GM12873 (cell line): ENCODE data around the gene FADS3.

Source experiments
- TF ChIP-seq, protein P1 (sequence below): IDR thresholded peaks from 2 replicates; pipeline ENCODE4 v1.5.1; 2012; ENCODE audit warnings: low read depth, mild to moderate bottlenecking, moderate library complexity, low read length, control low read depth; ENCODE audit not compliant: insufficient read depth; ENCODE audit errors: missing control alignments

FADS3 gene

DNA sequence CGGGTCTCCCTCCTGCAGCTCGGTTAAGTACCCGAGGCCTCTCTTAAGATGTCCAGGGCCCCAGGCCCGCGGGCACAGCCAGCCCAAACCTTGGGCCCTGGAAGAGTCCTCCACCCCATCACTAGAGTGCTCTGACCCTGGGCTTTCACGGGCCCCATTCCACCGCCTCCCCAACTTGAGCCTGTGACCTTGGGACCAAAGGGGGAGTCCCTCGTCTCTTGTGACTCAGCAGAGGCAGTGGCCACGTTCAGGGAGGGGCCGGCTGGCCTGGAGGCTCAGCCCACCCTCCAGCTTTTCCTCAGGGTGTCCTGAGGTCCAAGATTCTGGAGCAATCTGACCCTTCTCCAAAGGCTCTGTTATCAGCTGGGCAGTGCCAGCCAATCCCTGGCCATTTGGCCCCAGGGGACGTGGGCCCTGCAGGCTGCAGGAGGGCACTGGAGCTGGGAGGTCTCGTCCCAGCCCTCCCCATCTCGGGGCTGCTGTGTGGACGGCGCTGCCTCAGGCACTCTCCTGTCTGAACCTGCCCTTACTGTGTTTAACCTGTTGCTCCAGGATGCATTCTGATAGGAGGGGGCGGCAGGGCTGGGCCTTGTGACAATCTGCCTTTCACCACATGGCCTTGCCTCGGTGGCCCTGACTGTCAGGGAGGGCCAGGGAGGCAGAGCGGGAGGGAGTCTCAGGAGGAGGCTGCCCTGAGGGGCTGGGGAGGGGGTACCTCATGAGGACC, 25.0 kb downstream of the FADS3 start:
- TF ChIP-seq, protein P1, sequence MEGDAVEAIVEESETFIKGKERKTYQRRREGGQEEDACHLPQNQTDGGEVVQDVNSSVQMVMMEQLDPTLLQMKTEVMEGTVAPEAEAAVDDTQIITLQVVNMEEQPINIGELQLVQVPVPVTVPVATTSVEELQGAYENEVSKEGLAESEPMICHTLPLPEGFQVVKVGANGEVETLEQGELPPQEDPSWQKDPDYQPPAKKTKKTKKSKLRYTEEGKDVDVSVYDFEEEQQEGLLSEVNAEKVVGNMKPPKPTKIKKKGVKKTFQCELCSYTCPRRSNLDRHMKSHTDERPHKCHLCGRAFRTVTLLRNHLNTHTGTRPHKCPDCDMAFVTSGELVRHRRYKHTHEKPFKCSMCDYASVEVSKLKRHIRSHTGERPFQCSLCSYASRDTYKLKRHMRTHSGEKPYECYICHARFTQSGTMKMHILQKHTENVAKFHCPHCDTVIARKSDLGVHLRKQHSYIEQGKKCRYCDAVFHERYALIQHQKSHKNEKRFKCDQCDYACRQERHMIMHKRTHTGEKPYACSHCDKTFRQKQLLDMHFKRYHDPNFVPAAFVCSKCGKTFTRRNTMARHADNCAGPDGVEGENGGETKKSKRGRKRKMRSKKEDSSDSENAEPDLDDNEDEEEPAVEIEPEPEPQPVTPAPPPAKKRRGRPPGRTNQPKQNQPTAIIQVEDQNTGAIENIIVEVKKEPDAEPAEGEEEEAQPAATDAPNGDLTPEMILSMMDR = no peak

DNA sequence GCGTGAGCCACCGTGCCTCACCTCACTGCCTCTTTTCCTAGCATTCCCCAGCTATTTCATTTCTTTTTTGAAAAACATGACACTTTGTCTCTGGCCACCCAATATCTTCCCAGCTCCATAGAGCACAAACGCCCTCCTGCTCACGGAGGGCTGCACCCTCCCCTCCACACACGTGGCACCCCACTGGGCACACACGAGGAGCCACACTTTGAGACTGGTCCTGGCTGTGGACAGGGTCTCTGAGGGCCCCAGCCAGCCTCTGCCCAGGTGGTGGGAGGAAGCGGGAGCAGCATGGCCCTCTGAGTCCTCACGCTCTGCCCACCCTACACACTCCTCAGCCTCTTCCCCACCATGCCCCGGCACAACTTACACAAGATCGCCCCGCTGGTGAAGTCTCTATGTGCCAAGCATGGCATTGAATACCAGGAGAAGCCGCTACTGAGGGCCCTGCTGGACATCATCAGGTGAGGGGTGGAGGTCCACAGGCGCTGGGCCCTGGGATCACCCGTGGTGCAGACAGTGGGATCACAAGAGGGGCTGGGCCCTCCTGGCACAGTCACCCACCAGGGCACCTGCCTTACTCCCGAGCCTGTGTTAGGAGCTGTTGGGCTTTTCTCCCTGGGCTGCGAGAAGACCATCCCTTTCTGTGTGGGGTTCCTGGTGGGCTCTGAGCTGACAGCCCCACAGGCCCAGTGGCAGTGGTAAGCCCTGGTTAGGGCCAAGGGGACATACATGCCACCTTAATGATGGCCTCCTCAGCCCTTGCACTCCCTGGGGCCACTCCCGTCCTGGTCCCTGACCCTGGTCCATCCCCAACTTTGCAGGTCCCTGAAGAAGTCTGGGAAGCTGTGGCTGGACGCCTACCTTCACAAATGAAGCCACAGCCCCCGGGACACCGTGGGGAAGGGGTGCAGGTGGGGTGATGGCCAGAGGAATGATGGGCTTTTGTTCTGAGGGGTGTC, 26.2 kb downstream of the FADS3 start:
- TF ChIP-seq, protein P1 = no peak

DNA sequence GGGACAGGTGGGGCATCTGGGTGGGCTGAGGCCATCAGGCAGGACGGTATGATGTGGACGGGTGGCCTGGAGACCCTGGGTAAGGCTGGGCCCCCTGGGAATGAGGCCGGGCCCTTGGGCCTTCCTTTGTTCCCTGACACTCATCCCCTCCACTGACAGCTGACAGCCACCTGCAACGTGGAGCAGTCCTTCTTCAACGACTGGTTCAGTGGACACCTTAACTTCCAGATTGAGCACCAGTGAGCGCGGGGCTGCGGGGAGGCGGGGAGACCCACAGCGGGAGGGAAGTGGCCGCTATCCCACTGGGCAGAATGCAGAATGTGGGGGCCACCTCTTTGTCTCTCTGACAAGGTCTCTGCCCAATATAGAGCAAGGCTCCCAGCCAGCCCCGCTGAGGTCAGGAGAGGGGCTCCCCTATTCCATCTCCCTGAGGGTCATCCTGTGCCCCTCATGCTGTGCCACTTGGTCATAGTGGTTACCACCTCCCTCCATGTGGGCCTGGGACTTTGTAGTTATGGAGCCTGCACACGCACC, 27.7 kb downstream of the FADS3 start:
- TF ChIP-seq, protein P1 = no peak

DNA sequence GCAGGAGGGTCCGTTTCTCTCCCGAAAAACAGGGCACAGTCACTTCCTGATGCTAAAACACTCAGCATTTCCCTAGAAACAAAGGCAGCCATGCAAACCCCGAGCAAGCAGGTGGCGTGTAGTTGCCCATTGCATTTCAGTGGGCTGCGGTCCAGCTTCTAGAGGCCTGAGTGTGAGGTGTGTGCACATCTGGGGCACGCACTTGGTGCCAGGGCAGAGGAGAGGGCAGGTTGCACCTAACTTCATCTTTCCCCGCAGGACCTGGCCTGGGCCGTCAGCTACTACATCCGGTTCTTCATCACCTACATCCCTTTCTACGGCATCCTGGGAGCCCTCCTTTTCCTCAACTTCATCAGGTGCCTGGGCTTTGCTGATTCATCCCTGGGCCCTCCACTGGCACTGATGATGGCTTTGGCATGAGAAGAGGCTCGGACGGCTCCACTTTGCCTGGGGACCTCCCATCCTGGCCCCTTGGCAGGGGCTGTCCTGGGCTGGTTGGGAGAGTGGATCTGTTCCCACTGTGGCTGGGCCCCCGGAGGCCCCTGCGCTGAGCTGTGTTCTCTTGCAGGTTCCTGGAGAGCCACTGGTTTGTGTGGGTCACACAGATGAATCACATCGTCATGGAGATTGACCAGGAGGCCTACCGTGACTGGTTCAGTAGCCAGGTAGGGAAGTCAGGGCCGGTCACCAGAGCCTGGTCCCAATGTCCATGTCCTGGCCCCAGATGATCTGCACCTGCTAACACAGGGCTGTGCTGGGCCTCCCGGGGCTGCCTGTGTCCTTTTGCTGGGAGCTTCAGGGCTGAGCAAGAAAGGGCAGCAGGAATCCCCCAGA, 28.4 kb downstream of the FADS3 start:
- TF ChIP-seq, protein P1 = no peak

DNA sequence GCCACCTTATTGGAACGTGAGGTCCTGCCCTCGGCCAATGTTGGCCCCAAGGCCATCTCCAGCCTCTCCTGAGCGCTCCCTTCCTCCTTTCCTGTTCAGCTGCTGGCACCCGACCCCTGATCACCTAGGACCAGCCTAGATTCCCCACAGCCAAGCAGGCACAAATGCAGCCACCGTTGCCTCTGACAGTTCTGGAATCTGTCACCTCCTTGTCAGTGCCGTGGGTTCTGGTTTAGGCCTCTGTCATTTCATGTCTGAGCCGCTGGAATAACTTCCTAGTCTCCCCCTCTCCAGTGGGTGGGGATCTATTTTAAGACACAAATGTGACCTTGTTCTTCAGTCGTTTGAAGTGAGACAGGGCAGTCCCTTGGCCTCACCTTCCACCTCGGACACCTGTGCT, 29.7 kb downstream of the FADS3 start:
- TF ChIP-seq, protein P1 = no peak

DNA sequence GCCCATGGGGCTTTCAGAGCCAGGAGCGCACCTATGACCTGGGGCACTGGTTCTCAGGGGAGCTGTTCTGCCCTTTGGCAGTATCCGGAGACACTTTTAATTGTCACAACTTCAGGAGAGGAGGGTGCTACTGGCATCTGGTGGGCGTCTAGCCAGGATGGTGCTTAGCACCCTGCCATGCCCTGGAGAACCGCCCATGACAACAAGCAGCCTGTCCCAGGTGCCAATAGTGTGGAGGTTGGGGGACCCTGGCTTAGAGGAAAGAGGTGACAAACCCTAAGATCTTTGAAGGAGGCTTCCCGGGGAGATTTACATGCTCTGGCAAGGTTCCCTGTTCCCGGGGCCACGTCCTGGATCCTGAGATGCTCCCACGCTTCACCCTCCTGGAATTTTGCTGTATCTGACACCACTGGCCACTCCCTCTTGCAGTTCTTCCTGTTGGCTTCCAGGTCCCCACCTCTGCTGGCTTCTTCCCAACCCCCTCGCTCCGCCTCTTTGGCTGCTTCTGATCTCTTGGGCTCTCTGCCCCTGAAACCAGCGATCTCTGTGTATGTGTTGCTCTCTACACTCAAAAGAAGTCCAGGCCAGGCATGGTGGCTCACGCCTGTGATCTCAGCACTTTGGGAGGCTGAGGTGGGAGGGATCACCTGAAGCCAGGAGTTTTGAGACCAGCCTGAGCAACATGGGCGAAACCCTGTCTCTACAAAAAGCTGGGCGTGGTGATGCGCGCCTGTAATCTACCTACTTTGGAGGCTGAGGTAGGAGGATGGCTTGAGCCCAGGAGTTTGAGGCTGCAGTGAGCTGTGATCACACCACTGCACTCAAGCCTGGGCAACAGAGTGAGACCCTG, 31.1 kb downstream of the FADS3 start:
- TF ChIP-seq, protein P1 = no peak
